Epithelial cell of esophagus (primary cell): Measurements from ENCODE around the gene KDM4C.

Experiments
- DNase-seq: peaks from one replicate; pipeline ENCODE4 v3.0.0; 2010; ENCODE audit warnings: low read depth
- H3K4me3 ChIP-seq: 2 replicates; pipeline ENCODE4 v1.5.1; 2011; ENCODE audit warnings: mild to moderate bottlenecking, low read length, control low read depth
- CTCF ChIP-seq: IDR thresholded peaks from 2 replicates; pipeline ENCODE4 v1.5.1; 2011; ENCODE audit warnings: low read depth, mild to moderate bottlenecking, low read length, control low read depth, inconsistent platforms; ENCODE audit not compliant: insufficient read depth; ENCODE audit errors: missing control alignments

The KDM4C gene

GRCh38 chr9:7147121-7148090, 389.6 kb downstream of the KDM4C start:
- H3K4me3 ChIP-seq: no peak overlapping the region
- DNase-seq: no peak
- TF ChIP-seq CTCF: no peak

GRCh38 chr9:7148243-7148765, 390.5 kb downstream of the KDM4C start:
- no peak overlapping the region for H3K4me3 ChIP-seq
- TF ChIP-seq CTCF: no peak
- DNase-seq: no peak

- H3K4me3 ChIP-seq: no peak overlapping the region
- no peak for DNase-seq
- no peak for TF ChIP-seq CTCF
Observed at GRCh38 chr9:7149258-7149657, 391.5 kb downstream of the KDM4C start.

- no peak overlapping the region for H3K4me3 ChIP-seq
- no peak for DNase-seq
- TF ChIP-seq CTCF: no peak
Observed at GRCh38 chr9:7150153-7150890, 392.5 kb downstream of the KDM4C start.

- no peak for DNase-seq
- TF ChIP-seq CTCF: no peak
- no peak overlapping the region for H3K4me3 ChIP-seq
Observed at GRCh38 chr9:7153134-7153533, 395.4 kb downstream of the KDM4C start.

GRCh38 chr9:7153566-7153965, 395.8 kb downstream of the KDM4C start:
- no peak for TF ChIP-seq CTCF
- no peak overlapping the region for H3K4me3 ChIP-seq
- no peak for DNase-seq
